Activated CD4-positive, alpha-beta T cell treated with anti-CD3 and anti-CD28 coated beads, Interleukin-2, amount 10 ng/mL, durations not matched to agents 24 days and 14 days (primary cell): ENCODE results near the gene MEI1. TPM values are rescaled to one million over a fixed set of nuclear protein-coding genes. Genes with fewer than 3 reads are reported as not detected.
"Not testable (repeated sequence)": the region's sequence is repeated elsewhere in the genome, so short reads cannot be mapped to it uniquely, and the experiment has no call there.

Experiments
- DNase-seq: peaks from one replicate; pipeline ENCODE4 v3.0.0; 2022
- H3K27ac Mint-ChIP-seq: one replicate; pipeline ENCODE4 v1.8.0; 2022; ENCODE audit warnings: mild to moderate bottlenecking, mixed read lengths
- H3K27me3 Mint-ChIP-seq: one replicate; pipeline ENCODE4 v1.8.0; 2022; ENCODE audit warnings: mixed read lengths
- H3K36me3 Mint-ChIP-seq: one replicate; pipeline ENCODE4 v1.8.0; 2022; ENCODE audit warnings: low read depth, mild to moderate bottlenecking, mixed read lengths
- H3K4me1 Mint-ChIP-seq: one replicate; pipeline ENCODE4 v1.8.0; 2021; ENCODE audit warnings: mixed read lengths
- H3K4me3 Mint-ChIP-seq: one replicate; pipeline ENCODE4 v1.8.0; 2022; ENCODE audit warnings: mild to moderate bottlenecking, moderate library complexity, mixed read lengths
- H3K9me3 Mint-ChIP-seq: one replicate; pipeline ENCODE4 v1.8.0; 2021; ENCODE audit warnings: mixed read lengths
- intact Hi-C: fragments of 100-400 bp; cut with micrococcal nuclease; formaldehyde crosslinking; loops from one replicate; pipeline ENCODE4 v1.15.1; 2023
- total RNA-seq: library from RNA; stranded (reverse); gene quantifications from 2 replicates; pipeline ENCODE4 v1.2.3, GENCODE V29; 2022

The MEI1 gene, protein sequence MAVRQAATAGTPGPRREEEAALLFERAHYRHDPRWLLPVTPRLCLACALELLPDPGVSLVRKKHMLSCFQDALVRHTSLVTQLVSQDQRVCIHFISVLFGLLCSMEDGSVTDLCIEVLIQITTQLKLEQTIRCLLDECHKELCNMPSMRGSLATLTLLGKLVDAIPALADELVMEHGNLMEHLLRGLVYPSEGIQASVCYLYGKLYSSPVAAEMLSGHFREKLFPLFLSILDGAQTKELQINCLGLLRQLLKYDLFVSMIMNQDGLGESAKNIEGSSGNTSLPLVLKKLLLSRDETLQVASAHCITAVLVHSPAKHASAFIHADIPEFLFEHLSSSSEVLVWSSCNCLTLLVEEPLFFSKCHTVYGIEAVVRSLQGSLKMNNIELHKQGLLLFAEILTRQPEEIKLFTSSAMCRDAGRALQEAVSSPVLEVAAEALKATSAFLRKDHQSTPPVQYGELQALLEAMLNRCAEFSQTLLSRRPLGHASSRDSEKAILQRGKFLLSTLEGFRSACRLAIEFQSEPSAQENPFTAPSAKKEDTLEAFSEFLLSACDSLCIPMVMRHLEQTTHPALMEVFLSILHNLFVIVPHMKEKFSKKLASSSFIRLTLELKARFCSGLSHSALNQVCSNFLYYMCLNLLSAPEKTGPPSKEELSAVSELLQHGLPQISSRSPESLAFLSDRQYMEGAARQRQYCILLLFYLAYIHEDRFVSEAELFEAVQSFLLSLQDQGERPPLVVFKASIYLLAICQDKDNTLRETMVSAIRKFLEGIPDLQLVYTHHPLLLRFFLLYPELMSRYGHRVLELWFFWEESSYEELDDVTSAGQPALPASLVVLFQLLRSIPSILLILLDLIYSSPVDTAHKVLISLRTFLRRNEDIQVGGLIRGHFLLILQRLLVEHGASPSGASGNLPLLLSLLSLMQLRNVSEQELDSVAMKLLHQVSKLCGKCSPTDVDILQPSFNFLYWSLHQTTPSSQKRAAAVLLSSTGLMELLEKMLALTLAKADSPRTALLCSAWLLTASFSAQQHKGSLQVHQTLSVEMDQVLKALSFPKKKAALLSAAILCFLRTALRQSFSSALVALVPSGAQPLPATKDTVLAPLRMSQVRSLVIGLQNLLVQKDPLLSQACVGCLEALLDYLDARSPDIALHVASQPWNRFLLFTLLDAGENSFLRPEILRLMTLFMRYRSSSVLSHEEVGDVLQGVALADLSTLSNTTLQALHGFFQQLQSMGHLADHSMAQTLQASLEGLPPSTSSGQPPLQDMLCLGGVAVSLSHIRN
- 14.2 and 15.7 TPM in 2 replicates for total RNA-seq

DNA sequence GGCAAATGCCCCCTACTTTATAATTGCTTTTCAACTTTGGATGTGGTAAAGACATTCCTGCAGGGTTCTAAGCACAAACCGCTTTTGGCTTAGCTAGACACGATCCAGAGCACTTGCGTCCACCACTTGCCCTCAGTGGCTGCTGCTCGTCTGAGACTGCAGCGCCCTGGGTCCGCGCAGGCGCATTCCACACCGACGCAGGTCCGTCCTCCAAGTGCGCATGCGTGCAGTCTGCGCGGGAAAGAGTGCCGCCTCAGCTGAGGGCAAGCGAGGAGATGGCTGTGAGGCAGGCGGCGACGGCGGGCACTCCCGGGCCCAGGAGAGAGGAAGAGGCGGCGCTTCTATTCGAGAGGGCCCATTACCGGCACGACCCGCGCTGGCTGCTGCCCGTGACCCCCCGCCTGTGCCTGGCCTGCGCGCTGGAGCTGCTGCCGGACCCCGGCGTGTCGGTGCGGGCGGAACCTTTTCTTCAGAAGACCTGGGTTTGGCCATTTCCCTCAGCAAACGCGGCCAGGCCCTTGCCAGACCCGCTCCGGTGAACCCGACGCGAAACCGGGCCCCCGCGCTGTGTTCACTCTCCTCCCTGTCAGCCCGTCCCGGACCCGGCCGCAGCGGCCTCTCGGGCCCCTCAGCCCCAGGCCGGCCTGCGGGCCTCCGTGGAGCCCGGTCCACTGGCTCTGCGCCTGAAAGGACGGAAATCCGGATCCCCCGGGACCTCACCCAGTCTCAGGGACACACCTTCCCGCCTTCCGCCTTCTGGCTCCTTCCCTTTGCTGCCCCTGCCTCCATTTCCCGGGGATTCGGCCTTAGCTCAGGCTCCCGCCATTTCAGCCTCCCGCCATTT is at the start of gene MEI1:
MEI1 (plus strand) TSS at position 240 of the 844 bp plus-strand sequence; CDS start at position 276, 36 bp downstream.
- peaks cover 7% of the 10 kb centered on the region for H3K27me3 Mint-ChIP-seq
- peak within 1 kb of the TSS; percentile 78 for H3K4me3 Mint-ChIP-seq
- intact Hi-C loops = loop anchor here (1.0 to 5.0 kb wide), 2 partner anchors 82 to 158 kb away; no protein-coding TSS in a partner anchor
- no peaks in the 10 kb centered on the region for H3K9me3 Mint-ChIP-seq
- H3K36me3 Mint-ChIP-seq = peaks cover 3% of the 10 kb centered on the region
- DNase-seq = peak; percentile 96
- H3K4me1 Mint-ChIP-seq = peaks cover 15% of the 10 kb centered on the region
- peak within 1 kb of the TSS; percentile 79 for H3K27ac Mint-ChIP-seq

DNA sequence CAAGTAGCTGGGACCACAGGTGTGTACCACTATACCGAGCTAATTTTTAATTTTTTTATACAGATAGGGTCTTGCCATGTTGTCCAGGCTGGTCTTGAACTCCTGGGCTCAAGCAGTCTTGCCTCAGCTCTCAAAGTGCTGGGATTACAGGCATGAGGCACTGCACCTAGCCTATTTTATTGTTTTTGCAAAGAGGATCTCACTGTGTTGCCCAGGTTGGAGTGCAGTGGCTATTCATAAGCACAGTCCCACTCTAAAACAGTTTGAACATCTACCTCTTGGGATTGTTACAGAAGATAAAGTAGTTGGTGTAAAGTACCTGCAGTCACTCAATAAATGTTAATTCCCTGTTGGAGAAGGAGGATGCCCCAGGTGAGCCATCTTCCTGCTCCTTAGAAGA is 49.1 kb upstream of the MEI1 start:
- intact Hi-C loops = no loop called here
- no peaks in the 10 kb centered on the region for H3K9me3 Mint-ChIP-seq
- H3K4me3 Mint-ChIP-seq = no peak overlapping the region
- DNase-seq = no peak
- peaks cover 9% of the 10 kb centered on the region for H3K4me1 Mint-ChIP-seq
- H3K27ac Mint-ChIP-seq = no peak overlapping the region
- H3K27me3 Mint-ChIP-seq = no peaks in the 10 kb centered on the region
- peaks cover 62% of the 10 kb centered on the region for H3K36me3 Mint-ChIP-seq

DNA sequence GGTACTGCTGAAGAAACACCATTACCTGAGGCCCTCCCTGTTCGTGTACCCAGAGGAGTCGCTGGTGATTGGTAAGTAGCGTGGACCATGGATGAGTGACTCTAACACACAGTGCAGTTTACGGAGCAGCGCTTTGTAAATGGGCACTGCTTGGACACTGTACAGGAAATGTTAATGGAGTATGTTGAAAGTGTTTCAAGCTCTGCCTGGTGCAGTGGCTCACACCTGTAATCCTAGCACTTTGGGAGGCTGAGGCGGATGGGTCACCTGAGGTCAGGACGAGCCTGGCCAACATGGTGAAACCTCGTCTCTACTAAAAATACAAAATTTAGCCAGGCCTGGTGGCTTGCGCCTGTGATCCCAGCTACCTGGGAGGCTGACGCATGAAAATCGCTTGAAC is 48.5 kb upstream of the MEI1 start:
- H3K9me3 Mint-ChIP-seq = no peaks in the 10 kb centered on the region
- H3K27ac Mint-ChIP-seq = no peak overlapping the region
- H3K36me3 Mint-ChIP-seq = peaks cover 65% of the 10 kb centered on the region
- intact Hi-C loops = no loop called here
- peaks cover 9% of the 10 kb centered on the region for H3K4me1 Mint-ChIP-seq
- DNase-seq = no peak
- no peaks in the 10 kb centered on the region for H3K27me3 Mint-ChIP-seq
- no peak overlapping the region for H3K4me3 Mint-ChIP-seq

DNA sequence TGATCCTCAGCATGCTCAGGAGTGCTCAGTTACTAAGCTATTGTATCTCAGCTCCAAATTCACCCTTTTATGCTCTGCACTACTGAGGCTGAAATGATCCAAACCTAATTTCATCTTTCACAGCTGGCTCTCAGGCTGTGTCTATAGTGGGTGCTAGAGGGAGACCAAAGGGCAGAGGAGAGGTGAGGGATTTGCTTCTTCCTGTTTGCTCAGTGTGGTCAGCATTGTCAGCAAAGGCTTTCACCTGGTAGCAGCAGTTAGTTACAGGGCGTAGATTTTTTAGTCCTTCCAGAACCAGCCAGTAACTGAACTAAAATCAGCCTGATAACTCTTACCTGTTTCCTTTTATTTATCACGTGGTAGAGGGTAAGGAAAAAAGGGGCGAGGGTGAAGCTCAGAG is 45.0 kb upstream of the MEI1 start:
- intact Hi-C loops = no loop called here

DNA sequence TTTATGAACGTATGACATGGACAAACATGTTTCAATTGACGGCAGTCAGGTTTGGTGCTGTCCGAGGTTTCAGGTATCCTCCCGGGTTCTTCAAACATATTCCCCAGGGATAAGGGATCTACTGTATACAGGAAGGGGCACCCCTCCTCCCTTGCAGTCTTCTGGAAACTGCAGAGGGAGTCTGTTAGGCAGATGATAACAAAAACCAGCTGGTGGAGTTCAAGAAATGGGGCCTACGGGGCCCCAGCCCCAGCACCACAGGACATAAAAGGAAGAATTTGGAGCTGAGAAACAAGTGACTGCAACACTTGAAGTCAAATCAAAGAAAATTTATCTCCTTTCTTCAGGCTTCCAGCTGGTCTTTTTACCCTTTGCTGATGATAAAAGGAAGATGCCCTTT is 42.7 kb upstream of the MEI1 start:
- no peaks in the 10 kb centered on the region for H3K9me3 Mint-ChIP-seq
- no peak for DNase-seq
- H3K36me3 Mint-ChIP-seq = peaks cover 70% of the 10 kb centered on the region
- no peak overlapping the region for H3K4me3 Mint-ChIP-seq
- no peaks in the 10 kb centered on the region for H3K27me3 Mint-ChIP-seq
- intact Hi-C loops = no loop called here
- peaks cover 4% of the 10 kb centered on the region for H3K4me1 Mint-ChIP-seq
- no peak overlapping the region for H3K27ac Mint-ChIP-seq

More for the DNA sequence above, 45.0 kb upstream of the MEI1 start:
- Mint-ChIP-seq H3K9me3 (no peaks in the 10 kb centered on the region), H3K27ac (no peak overlapping the region), H3K36me3 (peaks cover 68% of the 10 kb centered on the region), H3K4me1 (peaks cover 4% of the 10 kb centered on the region), H3K27me3 (no peaks in the 10 kb centered on the region), H3K4me3 (no peak overlapping the region)
- DNase-seq = no peak

DNA sequence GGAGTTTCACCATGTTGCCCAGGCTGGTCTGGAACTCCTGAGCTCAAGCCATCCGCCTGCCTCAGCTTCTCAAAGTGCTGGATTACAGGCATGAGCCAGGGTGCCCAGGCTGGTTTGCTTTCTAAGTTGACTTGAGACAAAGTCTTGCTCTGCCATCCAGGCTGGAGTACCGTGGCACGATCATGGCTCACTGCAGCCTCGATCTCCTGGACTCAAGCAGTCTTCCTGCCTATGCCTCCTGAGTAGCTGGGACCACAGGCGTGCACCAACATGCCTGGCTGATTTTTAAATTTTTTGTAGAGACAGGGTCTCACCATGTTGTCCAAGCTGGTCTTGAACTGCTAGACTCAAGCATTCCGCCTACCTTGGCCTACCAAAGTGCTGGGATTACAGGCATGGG is 41.6 kb upstream of the MEI1 start:
- no peak overlapping the region for H3K4me3 Mint-ChIP-seq
- H3K9me3 Mint-ChIP-seq = no peaks in the 10 kb centered on the region
- peaks cover 65% of the 10 kb centered on the region for H3K36me3 Mint-ChIP-seq
- H3K27me3 Mint-ChIP-seq = no peaks in the 10 kb centered on the region
- no peak for DNase-seq
- intact Hi-C loops = no loop called here
- no peak overlapping the region for H3K27ac Mint-ChIP-seq
- peaks cover 4% of the 10 kb centered on the region for H3K4me1 Mint-ChIP-seq

DNA sequence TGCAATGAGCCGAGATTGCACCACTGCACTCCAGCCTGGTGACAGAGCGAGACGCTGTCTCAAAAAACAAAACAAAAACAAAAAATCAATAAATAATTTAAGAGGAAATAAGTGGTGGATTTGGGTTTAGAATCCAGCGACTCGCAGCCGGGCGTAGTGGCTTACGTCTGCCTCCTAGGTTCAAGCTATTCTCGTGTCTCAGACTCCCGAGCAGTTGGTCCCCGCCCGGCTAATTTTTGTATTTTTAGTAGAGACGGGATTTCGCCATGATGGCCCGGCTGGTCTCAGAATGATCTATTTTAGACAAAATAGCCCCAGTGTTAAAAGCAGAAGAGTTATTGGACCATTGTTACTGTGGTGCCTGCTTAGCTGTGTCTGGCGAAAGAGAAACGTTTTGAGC is 40.4 kb upstream of the MEI1 start:
- intact Hi-C loops = no loop called here
- Mint-ChIP-seq H3K4me1 (peaks cover 4% of the 10 kb centered on the region), H3K4me3 (no peak overlapping the region), H3K36me3 (peaks cover 62% of the 10 kb centered on the region), H3K9me3 (no peaks in the 10 kb centered on the region), H3K27ac (no peak overlapping the region), H3K27me3 (no peaks in the 10 kb centered on the region)
- DNase-seq = no peak

DNA sequence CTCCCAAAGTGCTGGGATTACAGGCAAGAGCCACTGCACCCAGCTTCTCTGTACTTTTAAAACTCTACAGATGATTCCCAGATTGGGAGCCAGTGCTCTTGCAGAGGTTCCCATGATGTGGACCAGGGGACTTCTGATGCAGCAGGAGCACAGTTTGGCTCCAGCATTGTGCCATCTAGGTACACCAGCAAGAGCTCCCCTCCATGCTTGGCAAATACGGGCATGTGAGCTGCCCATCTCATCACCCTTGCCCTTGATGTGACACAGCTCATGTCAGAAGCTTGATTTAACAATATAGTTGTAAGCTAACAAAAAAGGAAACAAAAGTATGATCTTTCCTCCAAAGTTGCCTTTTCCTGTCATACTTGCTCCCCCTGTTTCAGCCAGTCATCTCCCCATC is 39.4 kb upstream of the MEI1 start:
- H3K9me3 Mint-ChIP-seq = no peaks in the 10 kb centered on the region
- no peaks in the 10 kb centered on the region for H3K27me3 Mint-ChIP-seq
- peaks cover 57% of the 10 kb centered on the region for H3K36me3 Mint-ChIP-seq
- DNase-seq = no peak
- intact Hi-C loops = no loop called here
- H3K4me1 Mint-ChIP-seq = no peaks in the 10 kb centered on the region
- no peak overlapping the region for H3K27ac Mint-ChIP-seq
- no peak overlapping the region for H3K4me3 Mint-ChIP-seq

DNA sequence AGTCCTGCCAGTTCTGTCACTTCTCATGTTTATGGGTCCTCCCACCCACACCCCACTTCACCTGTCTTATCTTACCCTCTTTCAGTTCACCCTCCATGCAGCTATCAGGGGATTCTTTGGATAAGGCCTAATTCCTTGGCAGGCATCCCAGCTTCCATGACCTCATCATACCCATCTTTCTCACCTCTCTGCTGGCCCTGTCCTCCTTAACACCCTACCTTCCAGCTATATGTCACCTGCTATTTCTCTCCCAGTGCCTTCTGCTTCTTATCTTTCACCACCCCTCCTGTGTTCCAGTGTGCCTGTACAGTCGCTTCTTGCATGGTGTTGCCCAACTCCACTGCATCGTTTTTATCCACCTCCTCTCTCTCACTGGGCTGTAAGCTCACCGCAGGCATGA is 38.9 kb upstream of the MEI1 start:
- no peak for DNase-seq
- Mint-ChIP-seq H3K9me3 (no peaks in the 10 kb centered on the region), H3K4me1 (no peaks in the 10 kb centered on the region), H3K4me3 (no peak overlapping the region), H3K36me3 (peaks cover 56% of the 10 kb centered on the region), H3K27me3 (no peaks in the 10 kb centered on the region), H3K27ac (no peak overlapping the region)
- intact Hi-C loops = no loop called here

DNA sequence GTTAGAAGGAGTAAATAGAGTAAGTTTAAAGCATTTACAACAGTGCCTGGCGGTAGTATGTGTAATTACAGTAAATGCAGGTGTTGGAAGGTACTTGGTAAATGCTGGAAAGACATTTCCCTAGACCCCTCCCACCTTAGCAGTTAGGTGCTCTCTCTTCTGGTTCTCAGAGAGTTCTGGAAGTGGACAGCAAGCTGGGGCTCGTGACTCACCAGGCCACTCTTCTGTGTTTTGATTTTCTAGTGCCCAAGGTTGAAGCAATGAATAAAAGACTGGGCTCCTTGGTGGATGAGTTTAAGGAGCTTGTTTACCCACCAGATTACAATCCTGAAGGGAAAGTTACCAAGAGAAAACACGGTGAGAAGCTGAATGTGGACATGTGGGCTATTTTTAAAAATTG is 38.2 kb upstream of the MEI1 start:
- H3K36me3 Mint-ChIP-seq = peaks cover 55% of the 10 kb centered on the region
- H3K9me3 Mint-ChIP-seq = no peaks in the 10 kb centered on the region
- DNase-seq = no peak
- intact Hi-C loops = no loop called here
- H3K4me3 Mint-ChIP-seq = no peak overlapping the region
- no peaks in the 10 kb centered on the region for H3K27me3 Mint-ChIP-seq
- H3K4me1 Mint-ChIP-seq = no peaks in the 10 kb centered on the region
- H3K27ac Mint-ChIP-seq = no peak overlapping the region

DNA sequence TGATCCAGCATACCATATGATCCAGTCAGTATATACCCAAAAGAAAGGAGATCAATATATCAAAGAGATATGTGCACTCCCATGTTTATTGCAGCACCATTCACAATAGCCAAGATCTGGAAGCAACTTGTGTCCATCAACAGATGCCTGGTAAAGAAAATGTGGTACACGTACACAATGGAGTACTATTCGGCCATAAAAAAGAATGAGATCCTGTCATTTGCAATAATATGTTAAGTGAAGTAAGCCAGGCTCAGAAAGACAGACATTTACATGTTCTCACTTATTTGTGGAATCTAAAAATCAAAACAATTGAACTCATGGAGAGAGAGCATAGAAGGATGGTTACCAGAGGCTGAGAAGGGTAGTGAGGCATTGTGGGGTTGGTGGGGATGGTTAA is 37.6 kb upstream of the MEI1 start:
- no peak for DNase-seq
- no peak overlapping the region for H3K27ac Mint-ChIP-seq
- no peaks in the 10 kb centered on the region for H3K27me3 Mint-ChIP-seq
- peaks cover 1% of the 10 kb centered on the region for H3K4me1 Mint-ChIP-seq
- no peak overlapping the region for H3K4me3 Mint-ChIP-seq
- H3K36me3 Mint-ChIP-seq = peaks cover 53% of the 10 kb centered on the region
- H3K9me3 Mint-ChIP-seq = no peaks in the 10 kb centered on the region
- intact Hi-C loops = no loop called here

DNA sequence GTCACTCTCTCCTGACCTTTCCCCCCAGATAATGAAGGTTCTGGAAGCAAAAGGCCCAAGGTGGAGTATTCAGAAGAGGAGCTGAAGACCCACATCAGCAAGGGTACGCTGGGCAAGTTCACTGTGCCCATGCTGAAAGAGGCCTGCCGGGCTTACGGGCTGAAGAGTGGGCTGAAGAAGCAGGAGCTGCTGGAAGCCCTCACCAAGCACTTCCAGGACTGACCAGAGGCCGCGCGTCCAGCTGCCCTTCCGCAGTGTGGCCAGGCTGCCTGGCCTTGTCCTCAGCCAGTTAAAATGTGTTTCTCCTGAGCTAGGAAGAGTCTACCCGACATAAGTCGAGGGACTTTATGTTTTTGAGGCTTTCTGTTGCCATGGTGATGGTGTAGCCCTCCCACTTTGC is 35.7 kb upstream of the MEI1 start:
- H3K4me3 Mint-ChIP-seq, H3K27me3 Mint-ChIP-seq, H3K4me1 Mint-ChIP-seq, H3K9me3 Mint-ChIP-seq, DNase-seq, intact Hi-C loops, H3K27ac Mint-ChIP-seq: not testable (repeated sequence)
- peaks cover 38% of the 10 kb centered on the region for H3K36me3 Mint-ChIP-seq

DNA sequence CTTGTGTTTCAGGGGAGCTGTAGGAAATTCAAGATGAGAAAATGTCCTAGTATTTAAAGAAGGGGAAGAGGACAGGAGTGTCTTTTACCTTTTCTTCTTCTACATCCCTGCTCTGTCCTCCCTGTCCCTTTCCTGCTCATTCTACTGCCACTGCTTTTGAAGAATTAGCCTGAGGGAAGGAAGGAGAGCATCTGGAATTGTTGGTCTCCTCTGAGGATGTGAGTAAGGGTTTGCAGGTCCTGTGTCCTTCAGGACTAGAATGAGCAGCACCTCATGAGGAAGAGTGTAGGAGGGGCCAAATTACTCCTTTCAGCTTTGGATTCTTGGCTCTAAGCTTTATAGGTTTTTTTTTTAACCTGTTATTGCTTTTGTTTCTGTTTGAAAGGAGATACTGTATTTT is 34.8 kb upstream of the MEI1 start:
- Mint-ChIP-seq H3K4me3 (no peak overlapping the region), H3K9me3 (no peaks in the 10 kb centered on the region), H3K27ac (no peak overlapping the region), H3K4me1 (peaks cover 8% of the 10 kb centered on the region), H3K27me3 (no peaks in the 10 kb centered on the region), H3K36me3 (peaks cover 40% of the 10 kb centered on the region)
- intact Hi-C loops = no loop called here
- no peak for DNase-seq
